GM12878 (cell line): ENCODE measurements around the gene CTIF. TPM values are rescaled to one million over a fixed set of nuclear protein-coding genes. Genes with fewer than 3 reads are reported as not detected.

ENCODE experiments used
- BHLHE40 ChIP-seq, 2 experiments: fragments of 450-650 bp in 1 of 2; IDR thresholded peaks; 2 replicates each; pipeline ENCODE4 v1.6.1; 2011 to 2017; ENCODE audit warnings: low read depth in 2 of 2, borderline replicate concordance in 1 of 2, improper control_type of control experiment in 1 of 2, low read length in 1 of 2, mild to moderate bottlenecking in 1 of 2
- CBFB ChIP-seq: IDR thresholded peaks from 2 replicates; pipeline ENCODE4 v1.6.1; 2016; ENCODE audit warnings: antibody characterized with exemption, low read depth
- DPF2 ChIP-seq: fragments of 450-650 bp; IDR thresholded peaks from 2 replicates; pipeline ENCODE4 v1.6.1; 2017; ENCODE audit warnings: mild to moderate bottlenecking
- ESRRA ChIP-seq: IDR thresholded peaks from 2 replicates; pipeline ENCODE4 v1.6.1; 2012; ENCODE audit warnings: mild to moderate bottlenecking, low read length, improper control_type of control experiment
- ETV6 ChIP-seq, 2 experiments: fragments of 450-650 bp in 1 of 2; IDR thresholded peaks in 1 of 2; conservative IDR thresholded peaks in 1 of 2; 2 replicates each; pipeline ENCODE4 v1.6.1; 2014; ENCODE audit warnings: antibody characterized with exemption in 1 of 2, borderline replicate concordance in 1 of 2, low read depth in 1 of 2, mild to moderate bottlenecking in 1 of 2, moderate library complexity in 1 of 2
- GATAD2B ChIP-seq: fragments of 450-650 bp; conservative IDR thresholded peaks from 2 replicates; pipeline ENCODE4 v1.6.1; 2017; ENCODE audit warnings: low read depth, mild to moderate bottlenecking, moderate library complexity
- HDAC2 ChIP-seq: fragments of 200-600 bp; sonication (generic); IDR thresholded peaks from 2 replicates; pipeline ENCODE4 v1.6.1; 2017
- KDM1A ChIP-seq: fragments of 200-600 bp; sonication (generic); IDR thresholded peaks from 2 replicates; pipeline ENCODE4 v1.6.1; 2016; ENCODE audit warnings: borderline replicate concordance
- NFIC ChIP-seq: IDR thresholded peaks from 2 replicates; pipeline ENCODE4 v1.6.1; 2012; ENCODE audit warnings: low read depth, mild to moderate bottlenecking, inconsistent platforms, low read length, moderate library complexity
- NFYA ChIP-seq: IDR thresholded peaks from 2 replicates; pipeline ENCODE4 v1.6.1; 2011; ENCODE audit warnings: low read depth, mild to moderate bottlenecking, low read length, improper control_type of control experiment, borderline replicate concordance
- NRF1 ChIP-seq: conservative IDR thresholded peaks from 2 replicates; pipeline ENCODE4 v1.6.1; 2011; ENCODE audit warnings: mild to moderate bottlenecking, low read depth, low read length, improper control_type of control experiment
- PAX5 ChIP-seq: IDR thresholded peaks from 2 replicates; pipeline ENCODE4 v1.6.1; 2011; ENCODE audit warnings: low read depth, low read length, borderline replicate concordance
- RAD21 ChIP-seq: IDR thresholded peaks from 2 replicates; pipeline ENCODE4 v1.6.1; 2011; ENCODE audit warnings: mild to moderate bottlenecking, low read depth, low read length, moderate library complexity; ENCODE audit not compliant: insufficient read depth
- RELA ChIP-seq: fragments of 450-650 bp; IDR thresholded peaks from 2 replicates; pipeline ENCODE4 v1.8.0; 2014; ENCODE audit warnings: borderline replicate concordance; ENCODE audit not compliant: partially characterized antibody
- TAF1 ChIP-seq: IDR thresholded peaks from 2 replicates; pipeline ENCODE4 v1.6.1; 2011; ENCODE audit warnings: mild to moderate bottlenecking, low read depth, low read length, borderline replicate concordance
- ZNF217 ChIP-seq: fragments of 450-650 bp; IDR thresholded peaks from 2 replicates; pipeline ENCODE4 v1.6.1; 2017; ENCODE audit warnings: antibody characterized with exemption, mild to moderate bottlenecking
- polyA plus RNA-seq, 11 experiments: library from polyadenylated mRNA; depleted of rRNA in 4 of 11; unstranded in 6 of 11; stranded (reverse) in 5 of 11; fragments of >200 nt; fragmentation: Nextera tagmentation in 4 of 11; fragmentation: Illumina TruSeq in 1 of 11; extraction: Ambion mirVana in 4 of 11; extraction: Trizol in 1 of 11; gene quantifications; 1 replicate in 1 of 11; 2 replicates in 10 of 11; pipeline versions ENCODE4 v1.2.1 to v1.2.3, GENCODE V29; 2011 to 2016; ENCODE audit warnings: inconsistent platforms in 2 of 11, missing spikeins in 2 of 11, low read depth in 1 of 11
- total RNA-seq, 4 experiments: library from RNA; depleted of rRNA in 3 of 4; stranded (reverse); fragments of >200 nt in 3 of 4; fragmentation: Illumina TruSeq in 1 of 4; extraction: Trizol in 1 of 4; gene quantifications; 2 replicates each; pipeline versions ENCODE4 v1.2.1 to v1.2.3, GENCODE V29; 2013 to 2021
- TF ChIP-seq, protein P1 (sequence below): fragments of 450-650 bp; IDR thresholded peaks from 2 replicates; pipeline ENCODE4 v1.6.1; 2017; ENCODE audit warnings: mild to moderate bottlenecking, moderate library complexity
- TF ChIP-seq, protein P2 (sequence below): fragments of 450-650 bp; formaldehyde crosslinking; IDR thresholded peaks from 2 replicates; pipeline ENCODE4 v1.4.0; 2020; ENCODE audit warnings: mild to moderate bottlenecking, moderate library complexity
- TF ChIP-seq, protein P3 (sequence below), 3 experiments: IDR thresholded peaks in 2 of 3; conservative IDR thresholded peaks in 1 of 3; 2 replicates each; pipeline ENCODE4 v1.5.1; 2011; ENCODE audit warnings: low read depth in 3 of 3, low read length in 3 of 3, mild to moderate bottlenecking in 3 of 3, control low read depth in 2 of 3, moderate library complexity in 2 of 3, inconsistent platforms in 1 of 3, mixed read lengths in 1 of 3; ENCODE audit not compliant: control insufficient read depth in 2 of 3, insufficient read depth in 1 of 3; ENCODE audit errors: extremely low read depth in 1 of 3

The CTIF gene
- total and polyA plus RNA-seq, 10 of the 15 experiments (the other 5 are each of a cell fraction or from before 2014, with no cell fraction given): 0.06 to 11.6 (median 2.5) TPM

DNA sequence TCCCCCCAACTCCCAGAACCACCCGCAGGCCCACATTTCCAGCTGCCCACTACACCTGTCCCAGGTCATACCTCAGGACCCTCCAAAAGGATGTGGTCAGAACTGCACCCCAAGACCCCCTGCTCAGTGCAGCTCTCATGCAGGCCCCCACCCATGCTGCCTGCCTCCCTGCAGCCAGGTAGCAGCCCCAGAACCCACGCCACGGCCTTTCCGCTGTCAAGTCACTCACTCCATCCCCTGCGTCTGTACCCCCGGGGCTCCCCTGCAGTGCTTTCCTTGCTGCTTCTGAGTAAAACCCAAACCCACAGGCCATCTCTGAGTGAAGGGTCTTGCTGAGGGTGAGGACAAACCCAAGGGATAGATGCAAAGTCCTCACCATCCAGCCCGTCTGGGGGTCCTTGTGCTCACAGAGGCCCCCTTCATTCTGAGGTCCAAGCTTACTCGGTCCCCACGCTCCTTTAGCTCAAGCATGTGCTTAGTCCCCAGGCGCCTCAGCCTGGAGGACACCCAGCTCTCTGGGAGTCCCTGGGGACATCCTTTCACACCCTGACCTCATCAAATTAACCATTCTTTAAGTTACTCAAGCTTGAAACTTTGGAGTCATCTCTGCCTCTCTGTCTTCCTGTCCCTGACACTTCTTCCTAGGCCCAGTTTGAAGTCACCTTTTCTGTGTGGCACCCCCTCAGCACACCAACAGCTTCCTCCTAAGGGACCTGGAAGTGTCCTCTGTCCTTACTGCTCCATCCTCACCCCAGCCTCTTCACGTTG is 281.8 kb downstream of the CTIF start (continued):
- TF ChIP-seq, protein P1, sequence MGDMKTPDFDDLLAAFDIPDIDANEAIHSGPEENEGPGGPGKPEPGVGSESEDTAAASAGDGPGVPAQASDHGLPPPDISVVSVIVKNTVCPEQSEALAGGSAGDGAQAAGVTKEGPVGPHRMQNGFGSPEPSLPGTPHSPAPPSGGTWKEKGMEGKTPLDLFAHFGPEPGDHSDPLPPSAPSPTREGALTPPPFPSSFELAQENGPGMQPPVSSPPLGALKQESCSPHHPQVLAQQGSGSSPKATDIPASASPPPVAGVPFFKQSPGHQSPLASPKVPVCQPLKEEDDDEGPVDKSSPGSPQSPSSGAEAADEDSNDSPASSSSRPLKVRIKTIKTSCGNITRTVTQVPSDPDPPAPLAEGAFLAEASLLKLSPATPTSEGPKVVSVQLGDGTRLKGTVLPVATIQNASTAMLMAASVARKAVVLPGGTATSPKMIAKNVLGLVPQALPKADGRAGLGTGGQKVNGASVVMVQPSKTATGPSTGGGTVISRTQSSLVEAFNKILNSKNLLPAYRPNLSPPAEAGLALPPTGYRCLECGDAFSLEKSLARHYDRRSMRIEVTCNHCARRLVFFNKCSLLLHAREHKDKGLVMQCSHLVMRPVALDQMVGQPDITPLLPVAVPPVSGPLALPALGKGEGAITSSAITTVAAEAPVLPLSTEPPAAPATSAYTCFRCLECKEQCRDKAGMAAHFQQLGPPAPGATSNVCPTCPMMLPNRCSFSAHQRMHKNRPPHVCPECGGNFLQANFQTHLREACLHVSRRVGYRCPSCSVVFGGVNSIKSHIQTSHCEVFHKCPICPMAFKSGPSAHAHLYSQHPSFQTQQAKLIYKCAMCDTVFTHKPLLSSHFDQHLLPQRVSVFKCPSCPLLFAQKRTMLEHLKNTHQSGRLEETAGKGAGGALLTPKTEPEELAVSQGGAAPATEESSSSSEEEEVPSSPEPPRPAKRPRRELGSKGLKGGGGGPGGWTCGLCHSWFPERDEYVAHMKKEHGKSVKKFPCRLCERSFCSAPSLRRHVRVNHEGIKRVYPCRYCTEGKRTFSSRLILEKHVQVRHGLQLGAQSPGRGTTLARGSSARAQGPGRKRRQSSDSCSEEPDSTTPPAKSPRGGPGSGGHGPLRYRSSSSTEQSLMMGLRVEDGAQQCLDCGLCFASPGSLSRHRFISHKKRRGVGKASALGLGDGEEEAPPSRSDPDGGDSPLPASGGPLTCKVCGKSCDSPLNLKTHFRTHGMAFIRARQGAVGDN: peak; percentile 87
- TF ChIP-seq DPF2 (peak; percentile 95), NRF1 (no peak), ZNF217 (peak; percentile 70), ETV6 (conservative IDR thresholded peaks at IDR 0.05 in 1 of 2, IDR thresholded peaks at IDR 0.05 in 1 of 2; ENCODE audit: borderline replicate concordance in 1 of 2, low read depth in 1 of 2) (peak in 1 of 2 experiments; percentile 95; a peak in 2 of 4 replicates), RELA (peak; percentile 58), CBFB (0 out of 2 replicates have a peak, but pooled peaks have one; percentile 31), NFIC (peak; percentile 91), ESRRA (no peak), RAD21 (peak; percentile 9; the same call in 1 of the 2 replicates), BHLHE40 (IDR thresholded peaks at IDR 0.05; ENCODE audit: borderline replicate concordance in 1 of 2, low read depth in 2 of 2, low read length in 1 of 2) (peak; percentile 68 to 83; a peak in 3 of 4 replicates), TAF1 (no peak), PAX5 (peak; percentile 93), NFYA (no peak), KDM1A (no peak), HDAC2 (no peak), GATAD2B (peak; percentile 89)
- TF ChIP-seq, protein P2, sequence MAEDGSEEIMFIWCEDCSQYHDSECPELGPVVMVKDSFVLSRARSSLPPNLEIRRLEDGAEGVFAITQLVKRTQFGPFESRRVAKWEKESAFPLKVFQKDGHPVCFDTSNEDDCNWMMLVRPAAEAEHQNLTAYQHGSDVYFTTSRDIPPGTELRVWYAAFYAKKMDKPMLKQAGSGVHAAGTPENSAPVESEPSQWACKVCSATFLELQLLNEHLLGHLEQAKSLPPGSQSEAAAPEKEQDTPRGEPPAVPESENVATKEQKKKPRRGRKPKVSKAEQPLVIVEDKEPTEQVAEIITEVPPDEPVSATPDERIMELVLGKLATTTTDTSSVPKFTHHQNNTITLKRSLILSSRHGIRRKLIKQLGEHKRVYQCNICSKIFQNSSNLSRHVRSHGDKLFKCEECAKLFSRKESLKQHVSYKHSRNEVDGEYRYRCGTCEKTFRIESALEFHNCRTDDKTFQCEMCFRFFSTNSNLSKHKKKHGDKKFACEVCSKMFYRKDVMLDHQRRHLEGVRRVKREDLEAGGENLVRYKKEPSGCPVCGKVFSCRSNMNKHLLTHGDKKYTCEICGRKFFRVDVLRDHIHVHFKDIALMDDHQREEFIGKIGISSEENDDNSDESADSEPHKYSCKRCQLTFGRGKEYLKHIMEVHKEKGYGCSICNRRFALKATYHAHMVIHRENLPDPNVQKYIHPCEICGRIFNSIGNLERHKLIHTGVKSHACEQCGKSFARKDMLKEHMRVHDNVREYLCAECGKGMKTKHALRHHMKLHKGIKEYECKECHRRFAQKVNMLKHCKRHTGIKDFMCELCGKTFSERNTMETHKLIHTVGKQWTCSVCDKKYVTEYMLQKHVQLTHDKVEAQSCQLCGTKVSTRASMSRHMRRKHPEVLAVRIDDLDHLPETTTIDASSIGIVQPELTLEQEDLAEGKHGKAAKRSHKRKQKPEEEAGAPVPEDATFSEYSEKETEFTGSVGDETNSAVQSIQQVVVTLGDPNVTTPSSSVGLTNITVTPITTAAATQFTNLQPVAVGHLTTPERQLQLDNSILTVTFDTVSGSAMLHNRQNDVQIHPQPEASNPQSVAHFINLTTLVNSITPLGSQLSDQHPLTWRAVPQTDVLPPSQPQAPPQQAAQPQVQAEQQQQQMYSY (CRISPR knock-in tag): no peak
- TF ChIP-seq, protein P3, sequence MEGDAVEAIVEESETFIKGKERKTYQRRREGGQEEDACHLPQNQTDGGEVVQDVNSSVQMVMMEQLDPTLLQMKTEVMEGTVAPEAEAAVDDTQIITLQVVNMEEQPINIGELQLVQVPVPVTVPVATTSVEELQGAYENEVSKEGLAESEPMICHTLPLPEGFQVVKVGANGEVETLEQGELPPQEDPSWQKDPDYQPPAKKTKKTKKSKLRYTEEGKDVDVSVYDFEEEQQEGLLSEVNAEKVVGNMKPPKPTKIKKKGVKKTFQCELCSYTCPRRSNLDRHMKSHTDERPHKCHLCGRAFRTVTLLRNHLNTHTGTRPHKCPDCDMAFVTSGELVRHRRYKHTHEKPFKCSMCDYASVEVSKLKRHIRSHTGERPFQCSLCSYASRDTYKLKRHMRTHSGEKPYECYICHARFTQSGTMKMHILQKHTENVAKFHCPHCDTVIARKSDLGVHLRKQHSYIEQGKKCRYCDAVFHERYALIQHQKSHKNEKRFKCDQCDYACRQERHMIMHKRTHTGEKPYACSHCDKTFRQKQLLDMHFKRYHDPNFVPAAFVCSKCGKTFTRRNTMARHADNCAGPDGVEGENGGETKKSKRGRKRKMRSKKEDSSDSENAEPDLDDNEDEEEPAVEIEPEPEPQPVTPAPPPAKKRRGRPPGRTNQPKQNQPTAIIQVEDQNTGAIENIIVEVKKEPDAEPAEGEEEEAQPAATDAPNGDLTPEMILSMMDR (IDR thresholded peaks at IDR 0.05 in 2 of 3, conservative IDR thresholded peaks at IDR 0.05 in 1 of 3; ENCODE audit: control insufficient read depth in 2 of 3, extremely low read depth in 1 of 3, insufficient read depth in 1 of 3, low read depth in 3 of 3, low read length in 3 of 3): no peak
